H1 (cell line): Measurements from ENCODE around the gene BTBD18. TPM values are rescaled to one million over a fixed set of nuclear protein-coding genes. Genes with fewer than 3 reads are reported as not detected.

ENCODE experiments used
- CTCF ChIA-PET: fragments of 300-600 bp; sonication (Branson Sonifier 250); formaldehyde crosslinking; loops from one replicate; lab custom pipeline; 2021; ENCODE audit not compliant: partially characterized antibody; lab: Charles Lee
- POLR2A ChIA-PET: fragments of 300-600 bp; sonication (Branson Sonifier 250); formaldehyde crosslinking; loops from one replicate; lab custom pipeline; 2021; ENCODE audit warnings: inconsistent platforms; ENCODE audit not compliant: partially characterized antibody; lab: Charles Lee
- DNase-seq, 2 experiments: peaks; one replicate each; pipeline versions ENCODE4 v3.0.0 to v3.0.0-alpha.2; 2010 to 2022; ENCODE audit warnings: low spot score in 2 of 2, low read depth in 1 of 2, mixed read lengths in 1 of 2
- FAIRE-seq: peaks from 2 replicates; lab custom pipeline; 2011; peaks lifted over from hg19 to GRCh38; lab: Jason Lieb, UNC
- H2AFZ ChIP-seq: 2 replicates; pipeline ENCODE4 v1.8.1; 2012; ENCODE audit warnings: low read length, inconsistent platforms
- H2AK5ac ChIP-seq: 2 replicates; pipeline ENCODE4 v1.6.1; 2013; ENCODE audit warnings: low read depth, low read length
- H2BK120ac ChIP-seq: replicated peaks from 2 replicates; pipeline ENCODE3; 2013; ENCODE audit warnings: low read depth, low read length, inconsistent platforms
- H2BK12ac ChIP-seq: 2 replicates; pipeline ENCODE4 v1.6.1; 2013; ENCODE audit warnings: low read depth, low read length
- H2BK15ac ChIP-seq: 2 replicates; pipeline ENCODE4 v1.6.1; 2013; ENCODE audit warnings: low read length
- H2BK20ac ChIP-seq: 2 replicates; pipeline ENCODE4 v1.6.1; 2013; ENCODE audit warnings: low read length
- H2BK5ac ChIP-seq: 2 replicates; pipeline ENCODE4 v1.6.1; 2013; ENCODE audit warnings: low read depth, low read length
- H3K14ac ChIP-seq: 2 replicates; pipeline ENCODE4 v1.6.1; 2013; ENCODE audit warnings: inconsistent platforms; ENCODE audit not compliant: insufficient read length
- H3K18ac ChIP-seq: 2 replicates; pipeline ENCODE4 v1.6.1; 2013; ENCODE audit warnings: low read length; ENCODE audit errors: extremely low read depth
- H3K23ac ChIP-seq: 2 replicates; pipeline ENCODE4 v1.6.1; 2013; ENCODE audit warnings: inconsistent platforms; ENCODE audit not compliant: insufficient read length
- H3K23me2 ChIP-seq: 2 replicates; pipeline ENCODE4 v1.6.1; 2013; ENCODE audit warnings: low read depth, low read length
- H3K27ac ChIP-seq: 2 replicates; pipeline ENCODE4 v1.6.1; 2011; ENCODE audit warnings: low read depth, low read length, inconsistent platforms
- H3K27me3 ChIP-seq, 4 experiments: replicated peaks in 1 of 4; 1 replicate in 1 of 4; 2 replicates in 3 of 4; pipeline versions ENCODE4 v1.6.1 to v1.8.1; 2011 to 2013; ENCODE audit warnings: low read length in 3 of 4, mild to moderate bottlenecking in 3 of 4, inconsistent platforms in 2 of 4, mixed read lengths in 2 of 4, moderate library complexity in 1 of 4; ENCODE audit not compliant: control insufficient read depth in 3 of 4, insufficient read depth in 3 of 4; ENCODE audit errors: extremely low read depth in 1 of 4
- H3K36me3 ChIP-seq, 4 experiments: 2 replicates each; pipeline versions ENCODE4 v1.6.1 to v1.8.1; 2011 to 2013; ENCODE audit warnings: mild to moderate bottlenecking in 4 of 4, low read length in 3 of 4, moderate library complexity in 2 of 4, control low read depth in 1 of 4, inconsistent platforms in 1 of 4; ENCODE audit not compliant: insufficient read depth in 4 of 4, control insufficient read depth in 2 of 4
- H3K4ac ChIP-seq: replicated peaks from 2 replicates; pipeline ENCODE3; 2013; ENCODE audit warnings: low read length, low read depth, mixed read lengths, inconsistent platforms; ENCODE audit not compliant: insufficient read length
- H3K4me1 ChIP-seq, 4 experiments: replicated peaks in 1 of 4; 1 replicate in 1 of 4; 2 replicates in 3 of 4; pipeline versions ENCODE4 v1.6.1 to v1.8.1; 2011 to 2013; ENCODE audit warnings: low read length in 3 of 4, inconsistent platforms in 2 of 4, mixed read lengths in 1 of 4; ENCODE audit not compliant: insufficient read depth in 4 of 4, control insufficient read depth in 3 of 4
- H3K4me2 ChIP-seq, 2 experiments: 2 replicates each; pipeline versions ENCODE4 v1.6.1 to v1.8.1; 2011 to 2013; ENCODE audit warnings: low read depth in 2 of 2, low read length in 2 of 2, control low read depth in 1 of 2, inconsistent platforms in 1 of 2, mild to moderate bottlenecking in 1 of 2; ENCODE audit not compliant: insufficient read depth in 1 of 2
- H3K4me3 ChIP-seq, 4 experiments: fragments of 200-600, 300-600 bp in 1 of 4; sonication (generic), shearing (Covaris generic), sonication (Bioruptor Twin) in 1 of 4; 2 replicates each; pipeline versions ENCODE4 v1.5.1 to v1.8.1; 2011 to 2016; ENCODE audit warnings: low read length in 4 of 4, low read depth in 3 of 4, control low read depth in 2 of 4, inconsistent platforms in 2 of 4, mild to moderate bottlenecking in 2 of 4, mixed read lengths in 1 of 4, moderate library complexity in 1 of 4; ENCODE audit not compliant: insufficient read depth in 2 of 4; ENCODE audit errors: extremely low read depth in 1 of 4
- H3K56ac ChIP-seq: replicated peaks from 2 replicates; pipeline ENCODE3; 2013; ENCODE audit warnings: low read depth, mild to moderate bottlenecking, mixed read lengths, low read length, inconsistent platforms; ENCODE audit not compliant: insufficient read length
- H3K79me1 ChIP-seq: 2 replicates; pipeline ENCODE4 v1.6.1; 2013; ENCODE audit warnings: low read depth, low read length, control low read depth
- H3K79me2 ChIP-seq, 2 experiments: 2 replicates each; pipeline versions ENCODE4 v1.6.1 to v1.8.1; 2012 to 2013; ENCODE audit warnings: low read length in 2 of 2, mild to moderate bottlenecking in 2 of 2, inconsistent platforms in 1 of 2; ENCODE audit not compliant: insufficient read depth in 2 of 2, control insufficient read depth in 1 of 2
- H3K9ac ChIP-seq, 4 experiments: replicated peaks in 1 of 4; 1 replicate in 1 of 4; 2 replicates in 3 of 4; pipeline versions ENCODE4 v1.6.1 to v1.8.1; 2011 to 2013; ENCODE audit warnings: low read depth in 3 of 4, low read length in 3 of 4, control low read depth in 2 of 4, mild to moderate bottlenecking in 2 of 4, moderate library complexity in 2 of 4, inconsistent platforms in 1 of 4; ENCODE audit errors: extremely low read depth in 1 of 4
- H3K9me3 ChIP-seq, 2 experiments: 2 replicates each; pipeline versions ENCODE4 v1.6.1 to v1.8.1; 2012 to 2013; ENCODE audit warnings: mild to moderate bottlenecking in 2 of 2, moderate library complexity in 2 of 2, control low read depth in 1 of 2, inconsistent platforms in 1 of 2, low read depth in 1 of 2, low read length in 1 of 2, mixed read lengths in 1 of 2; ENCODE audit not compliant: insufficient read depth in 2 of 2
- H4K20me1 ChIP-seq, 2 experiments: replicated peaks in 1 of 2; 2 replicates each; pipeline versions ENCODE3 to v1.8.1; 2011 to 2013; ENCODE audit warnings: inconsistent platforms in 2 of 2, low read length in 2 of 2, mild to moderate bottlenecking in 1 of 2; ENCODE audit not compliant: insufficient read depth in 2 of 2, control insufficient read depth in 1 of 2
- H4K5ac ChIP-seq: 2 replicates; pipeline ENCODE4 v1.6.1; 2013; ENCODE audit warnings: low read length, low read depth, mixed read lengths, inconsistent platforms; ENCODE audit not compliant: insufficient read length
- H4K8ac ChIP-seq: 2 replicates; pipeline ENCODE4 v1.8.0; 2013; ENCODE audit warnings: mild to moderate bottlenecking, moderate library complexity, low read length, inconsistent platforms; ENCODE audit not compliant: insufficient read depth; ENCODE audit errors: extremely low read depth
- H4K91ac ChIP-seq: replicated peaks from 2 replicates; pipeline ENCODE3; 2013; ENCODE audit warnings: low read length, mixed read lengths, inconsistent platforms; ENCODE audit not compliant: insufficient read length
- CHD1 ChIP-seq: IDR thresholded peaks from 2 replicates; pipeline ENCODE4 v1.6.1; 2012; ENCODE audit warnings: low read depth, low read length, improper control_type of control experiment
- CHD2 ChIP-seq: IDR thresholded peaks from 2 replicates; pipeline ENCODE4 v1.6.1; 2012; ENCODE audit warnings: low read length, improper control_type of control experiment
- HDAC6 ChIP-seq: IDR thresholded peaks from one replicate; pipeline ENCODE4 v1.7.1; 2012; ENCODE audit warnings: low read depth, mild to moderate bottlenecking, inconsistent platforms, low read length, moderate library complexity
- JUND ChIP-seq: IDR thresholded peaks from 2 replicates; pipeline ENCODE4 v1.6.1; 2011; ENCODE audit warnings: mild to moderate bottlenecking, improper control_type of control experiment, low read length
- MAFK ChIP-seq: IDR thresholded peaks from 2 replicates; pipeline ENCODE4 v1.6.1; 2012; ENCODE audit warnings: low read depth, mild to moderate bottlenecking, improper control_type of control experiment, low read length
- POLR2AphosphoS5 ChIP-seq: IDR thresholded peaks from 2 replicates; pipeline ENCODE4 v1.6.1; 2011; ENCODE audit warnings: low read depth, low read length
- RFX5 ChIP-seq: IDR thresholded peaks from 2 replicates; pipeline ENCODE4 v1.6.1; 2011; ENCODE audit warnings: low read depth, low read length, improper control_type of control experiment, borderline replicate concordance
- SIRT6 ChIP-seq: IDR thresholded peaks from one replicate; pipeline ENCODE4 v1.7.1; 2012; ENCODE audit warnings: low read length, inconsistent platforms
- TBP ChIP-seq: IDR thresholded peaks from 2 replicates; pipeline ENCODE4 v1.6.1; 2011; ENCODE audit warnings: low read depth, low read length, improper control_type of control experiment
- TCF12 ChIP-seq: IDR thresholded peaks from 2 replicates; pipeline ENCODE4 v1.6.1; 2011; ENCODE audit warnings: low read depth, mild to moderate bottlenecking, low read length
- YY1 ChIP-seq: IDR thresholded peaks from 2 replicates; pipeline ENCODE4 v1.6.1; 2011; ENCODE audit warnings: low read depth, mild to moderate bottlenecking, low read length
- WGBS, 2 experiments: shearing (Covaris generic) in 1 of 2; methylation state at CpG; one replicate each; pipeline versions ENCODE4 v1.1.6 to v1.1.7; 2013 to 2015; ENCODE audit warnings: low lambda C conversion rate in 2 of 2, mixed read lengths in 2 of 2, inconsistent platforms in 1 of 2, low coverage in 1 of 2, missing lambda C conversion rate in 1 of 2; ENCODE audit not compliant: insufficient replicate concordance in 2 of 2, insufficient coverage in 1 of 2, insufficient read length in 1 of 2; ENCODE audit errors: extremely low coverage in 1 of 2, missing lambda C conversion rate in 1 of 2; 5-methylcytosine and 5-hydroxymethylcytosine counted together
- polyA plus RNA-seq, 7 experiments: library from polyadenylated mRNA; depleted of rRNA in 3 of 7; stranded (reverse) in 5 of 7; unstranded in 2 of 7; fragments of >200 nt in 5 of 7; fragments of 200-250 nt in 2 of 7; gene quantifications; 1 replicate in 5 of 7; 2 replicates in 1 of 7; 4 replicates in 1 of 7; pipeline versions ENCODE4 v1.2.1 to v1.2.3, GENCODE V29; 2011 to 2013; ENCODE audit warnings: missing spikeins in 2 of 7, mixed read lengths in 2 of 7
- total RNA-seq: library from RNA; stranded (reverse); fragmentation: NEBNext Ultra II Directional; extraction: Animal tissue kit (Norgen Biotek cat#: 25700); gene quantifications from 2 replicates; pipeline ENCODE4 v1.2.1, GENCODE V29; 2021

BTBD18 gene
- total and polyA plus RNA-seq, 2 of the 8 experiments (the other 6 are each of a cell fraction or from before 2014, with no cell fraction given) = 0.03 TPM; not detected in 1

GRCh38 chr11:57786436-57786835 is 34.8 kb upstream of the BTBD18 start:
- Histone ChIP-seq H3K79me1 (peaks cover 2% of the 10 kb centered on the region), H4K5ac (no peak overlapping the region), H4K91ac (no peak overlapping the region), H3K27me3 (no peaks in the 10 kb centered on the region), H2BK12ac (no peak overlapping the region), H3K14ac (no peak overlapping the region), H3K4me1 (peaks cover 0 to 12% (median 9%) of the 10 kb centered on the region in 4 experiments; a peak in 5 of 7 replicates), H3K79me2 (peaks cover 5 to 94% of the 10 kb centered on the region in 2 experiments; a peak in 3 of 4 replicates), H2AFZ (no peak overlapping the region), H3K9me3 (no peaks in the 10 kb centered on the region), H3K36me3 (peaks cover 0 to 2% (median under 1%) of the 10 kb centered on the region in 4 experiments; a peak in 2 of 8 replicates), H2BK15ac (no peak overlapping the region), H3K4me2 (no peak overlapping the region), H3K4me3 (no peak overlapping the region), H3K23ac (no peak overlapping the region), H2BK20ac (no peak overlapping the region), H3K4ac (no peak overlapping the region), H4K20me1 (peaks cover 3% of the 10 kb centered on the region in 2 experiments), H3K9ac (no peak overlapping the region)
- FAIRE-seq = no peak
- CTCF ChIA-PET = interaction anchor here (0.9 to 6.1 kb wide), 6 partner anchors 9 to 260 kb away, joined by 3 to 44 read pairs (median 3); partner anchors contain the start of gene BTBD18
- TF ChIP-seq POLR2AphosphoS5 (no peak), RFX5 (no peak), CHD2 (no peak), CHD1 (no peak), JUND (no peak), TCF12 (no peak), YY1 (no peak), HDAC6 (no peak), MAFK (no peak), TBP (no peak), SIRT6 (no peak)
- TF ChIP-seq, all 59 proteins: peak for 0
- DNase-seq = no peak
- 93% methylated on average over 4 of the region's 4 CpGs; no CpG with 5 or more reads in 1 of the 2 experiments for WGBS, 2 experiments
- Histone ChIP-seq H3K27ac (no peak overlapping the region), H2BK120ac (no peak overlapping the region), H2AK5ac (no peak overlapping the region), H3K23me2 (no peaks in the 10 kb centered on the region), H2BK5ac (no peak overlapping the region), H3K56ac (no peak overlapping the region), H4K8ac (no peak overlapping the region), H3K18ac (no peak overlapping the region)
- POLR2A ChIA-PET = interaction anchor here (0.9 to 5.5 kb wide), 9 partner anchors 8 to 84 kb away, joined by 3 to 42 read pairs (median 4); partner anchors contain the start of genes BTBD18, CTNND1 and SELENOH
